Stimulated activated CD8-positive, alpha-beta memory T cell treated with anti-CD3 and anti-CD28 coated beads, Interleukin-12 subunit alpha, Interleukin-12 subunit beta, amount 100 ng/mL, for 1 hour (primary cell): ENCODE results near the gene TBX21.

Experiments
- DNase-seq: peaks from one replicate; pipeline ENCODE4 v3.0.0-alpha.2; 2020; ENCODE audit warnings: low read depth

Gene TBX21, protein sequence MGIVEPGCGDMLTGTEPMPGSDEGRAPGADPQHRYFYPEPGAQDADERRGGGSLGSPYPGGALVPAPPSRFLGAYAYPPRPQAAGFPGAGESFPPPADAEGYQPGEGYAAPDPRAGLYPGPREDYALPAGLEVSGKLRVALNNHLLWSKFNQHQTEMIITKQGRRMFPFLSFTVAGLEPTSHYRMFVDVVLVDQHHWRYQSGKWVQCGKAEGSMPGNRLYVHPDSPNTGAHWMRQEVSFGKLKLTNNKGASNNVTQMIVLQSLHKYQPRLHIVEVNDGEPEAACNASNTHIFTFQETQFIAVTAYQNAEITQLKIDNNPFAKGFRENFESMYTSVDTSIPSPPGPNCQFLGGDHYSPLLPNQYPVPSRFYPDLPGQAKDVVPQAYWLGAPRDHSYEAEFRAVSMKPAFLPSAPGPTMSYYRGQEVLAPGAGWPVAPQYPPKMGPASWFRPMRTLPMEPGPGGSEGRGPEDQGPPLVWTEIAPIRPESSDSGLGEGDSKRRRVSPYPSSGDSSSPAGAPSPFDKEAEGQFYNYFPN

DNA sequence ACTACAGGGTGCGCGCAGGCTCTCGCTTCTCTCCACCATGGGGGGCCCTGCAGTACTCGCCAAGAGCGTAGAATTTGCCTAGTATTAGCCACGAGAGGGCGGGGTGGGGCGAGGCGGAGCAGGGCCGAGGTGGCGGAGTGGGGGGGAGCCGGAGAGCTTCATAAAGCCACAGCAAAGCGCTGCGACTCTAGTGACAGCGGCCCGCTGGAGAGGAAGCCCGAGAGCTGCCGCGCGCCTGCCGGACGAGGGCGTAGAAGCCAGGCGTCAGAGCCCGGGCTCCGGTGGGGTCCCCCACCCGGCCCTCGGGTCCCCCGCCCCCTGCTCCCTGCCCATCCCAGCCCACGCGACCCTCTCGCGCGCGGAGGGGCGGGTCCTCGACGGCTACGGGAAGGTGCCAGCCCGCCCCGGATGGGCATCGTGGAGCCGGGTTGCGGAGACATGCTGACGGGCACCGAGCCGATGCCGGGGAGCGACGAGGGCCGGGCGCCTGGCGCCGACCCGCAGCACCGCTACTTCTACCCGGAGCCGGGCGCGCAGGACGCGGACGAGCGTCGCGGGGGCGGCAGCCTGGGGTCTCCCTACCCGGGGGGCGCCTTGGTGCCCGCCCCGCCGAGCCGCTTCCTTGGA is at the start of gene TBX21:
TBX21 (plus strand) TSS at position 190 of the 627 bp plus-strand sequence; CDS start at position 409, 219 bp downstream.
- peak; percentile 79 for DNase-seq

DNA sequence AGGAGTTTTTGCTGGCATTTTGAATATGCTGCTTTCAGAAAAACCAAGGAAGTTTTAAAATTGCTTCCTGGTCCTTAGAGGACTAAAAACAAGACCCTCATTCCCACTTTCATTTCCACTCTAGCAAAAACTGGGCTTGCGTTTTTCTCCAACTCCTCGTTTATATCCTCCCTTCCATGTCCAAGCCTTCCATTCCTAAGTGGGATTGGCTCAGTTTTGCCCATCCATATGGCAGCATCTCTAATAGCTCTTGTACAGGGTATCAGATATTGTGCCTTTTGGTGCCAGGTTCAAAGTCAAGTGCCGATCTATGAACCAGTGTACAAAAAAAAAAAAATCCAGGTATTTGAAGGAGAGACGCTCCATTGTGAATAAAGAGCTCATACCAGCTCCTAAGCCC is 49.0 kb upstream of the TBX21 start:
- no peak for DNase-seq

DNA sequence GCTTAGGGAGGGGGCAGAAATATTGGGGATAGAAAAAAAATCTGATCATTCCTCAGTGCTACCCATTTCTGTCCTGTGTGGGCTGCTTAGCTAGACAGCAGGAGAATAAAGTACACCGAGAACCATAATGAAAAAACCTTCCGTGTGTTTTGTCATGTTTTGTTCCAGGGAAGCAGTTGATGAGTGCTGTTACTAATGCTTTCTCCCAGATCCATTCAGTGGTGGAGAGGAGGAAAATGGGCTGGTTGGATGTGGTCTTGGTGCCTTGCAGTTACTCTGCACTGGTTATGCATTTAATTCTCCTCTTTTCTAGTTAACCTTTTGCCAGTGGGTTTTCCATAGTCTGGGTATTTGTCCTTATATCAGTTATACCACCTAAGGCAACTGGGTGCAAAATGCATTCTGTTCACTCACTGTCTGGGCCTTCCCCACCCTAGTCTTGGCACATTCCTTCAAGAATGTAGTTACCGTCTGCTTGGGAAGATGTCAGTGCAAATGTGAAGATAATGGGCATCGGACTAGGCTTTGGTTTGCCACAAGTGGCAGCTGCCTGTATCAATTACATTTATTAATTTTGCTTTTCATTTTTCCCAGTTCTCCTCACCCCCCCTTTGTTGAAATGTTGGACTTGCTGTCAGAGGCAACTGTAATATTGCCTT is 48.4 kb upstream of the TBX21 start:
- no peak for DNase-seq

DNA sequence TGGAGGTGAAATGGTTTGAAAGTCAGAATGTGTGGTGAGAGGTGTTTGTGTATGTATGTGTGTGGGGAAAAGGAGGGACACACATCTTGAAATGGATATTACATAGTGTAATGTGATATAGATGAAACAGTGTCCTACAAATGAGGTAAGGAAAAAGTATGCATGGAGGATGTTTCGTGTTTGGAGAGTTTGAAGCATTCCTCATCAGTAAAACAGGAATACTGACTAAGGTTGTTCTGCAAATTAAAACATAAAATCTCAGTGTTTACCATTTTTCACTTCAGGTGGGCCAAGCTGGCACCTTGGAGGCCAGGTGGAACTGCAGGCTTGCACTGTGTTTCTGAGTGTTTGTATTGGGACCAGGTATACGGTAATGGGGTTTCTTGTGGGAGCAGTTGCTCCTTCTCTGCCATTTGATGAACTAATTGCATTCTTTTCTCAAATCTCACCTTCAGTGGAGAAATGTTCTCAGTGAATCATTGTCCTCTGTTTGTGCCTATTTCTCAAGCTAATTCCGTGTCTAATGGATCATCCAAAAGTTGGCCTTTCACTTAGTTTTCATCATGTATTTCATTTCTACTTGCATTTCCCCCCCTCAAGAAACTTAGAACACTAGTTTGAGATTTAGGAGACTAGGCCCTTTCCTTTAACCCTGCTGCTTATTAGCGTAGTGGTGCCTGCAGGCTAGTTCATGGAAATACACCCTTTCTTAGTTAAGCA is 47.3 kb upstream of the TBX21 start:
- no peak for DNase-seq

DNA sequence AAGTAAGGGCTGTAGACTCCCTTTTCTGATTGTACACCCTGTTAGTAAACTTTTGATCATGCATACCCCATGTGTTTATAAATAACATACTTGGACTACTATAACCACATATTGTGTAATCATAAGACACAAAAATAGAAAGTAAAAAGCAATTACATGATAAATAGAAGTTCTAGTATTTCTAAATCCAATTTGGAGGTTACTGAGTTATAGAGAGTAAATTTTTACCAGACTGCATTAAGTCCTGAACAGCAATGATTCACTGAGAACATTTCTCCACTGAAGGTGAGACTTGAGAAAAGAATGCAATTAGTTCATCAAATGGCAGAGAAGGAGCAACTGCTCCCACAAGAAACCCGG is 46.8 kb upstream of the TBX21 start:
- no peak for DNase-seq

DNA sequence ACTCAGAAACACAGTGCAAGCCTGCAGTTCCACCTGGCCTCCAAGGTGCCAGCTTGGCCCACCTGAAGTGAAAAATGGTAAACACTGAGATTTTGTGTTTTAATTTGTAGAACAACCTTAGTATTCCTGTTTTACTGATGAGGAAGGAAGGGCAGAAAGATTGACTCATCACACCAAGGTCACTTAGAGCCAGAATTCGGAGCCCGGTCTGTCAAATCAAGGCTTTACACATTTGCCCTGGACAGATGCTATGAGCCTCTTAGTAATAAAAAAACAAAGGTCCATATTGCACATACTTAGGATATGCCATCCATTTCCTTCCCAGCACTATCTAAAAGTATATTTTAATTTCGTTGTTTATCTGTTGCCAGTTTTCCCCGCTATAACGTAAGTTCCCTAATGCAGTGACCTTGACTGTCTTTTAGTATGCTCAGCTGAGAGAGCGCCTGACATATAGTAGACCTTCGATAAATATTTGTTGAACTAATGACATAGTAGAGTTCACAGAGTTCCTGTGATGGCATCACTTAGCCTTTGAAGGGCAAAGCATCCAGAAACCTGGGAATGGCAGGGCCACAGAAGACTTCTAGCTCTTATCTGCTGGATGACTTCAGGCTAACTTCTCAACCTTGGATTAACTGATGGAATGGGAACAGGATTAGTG is 46.2 kb upstream of the TBX21 start:
- DNase-seq, result no peak

DNA sequence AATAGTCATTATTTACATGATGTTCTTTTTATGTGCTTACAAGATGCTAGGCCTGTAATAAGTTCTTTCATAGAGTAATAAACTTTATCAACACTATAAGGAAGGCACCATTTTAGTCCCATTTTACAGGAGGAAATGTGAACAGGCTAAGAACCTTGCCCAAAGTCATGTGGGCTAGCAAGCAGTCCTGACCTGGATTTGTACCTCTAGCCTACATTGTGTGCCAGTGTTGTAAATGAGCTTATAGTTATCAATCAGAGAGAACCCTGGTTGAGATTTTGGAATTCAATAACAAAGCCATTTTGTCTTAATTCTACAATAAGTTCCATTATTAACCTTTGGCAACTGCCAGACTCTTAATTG is 45.7 kb upstream of the TBX21 start:
- DNase-seq, result no peak

DNA sequence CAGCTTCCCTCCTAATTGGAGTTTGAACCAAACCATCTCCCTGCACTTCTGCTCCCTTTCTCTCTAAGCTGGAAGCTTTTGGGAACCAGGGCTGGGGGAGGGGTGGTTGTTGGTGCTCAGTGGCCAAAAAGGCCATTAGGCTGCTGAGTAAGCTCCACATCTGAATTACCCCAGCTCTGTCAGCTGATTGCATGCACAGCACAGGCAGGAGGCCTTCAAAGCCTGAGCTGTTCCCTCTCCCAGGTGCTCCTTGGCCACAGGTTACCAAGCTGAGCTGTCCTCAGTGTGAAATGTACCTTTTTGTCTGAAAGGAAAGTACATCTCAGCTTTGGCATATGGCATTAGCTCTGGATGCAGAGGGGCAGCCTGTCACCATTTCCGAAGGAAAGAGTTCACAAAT is 45.3 kb upstream of the TBX21 start:
- no peak for DNase-seq

DNA sequence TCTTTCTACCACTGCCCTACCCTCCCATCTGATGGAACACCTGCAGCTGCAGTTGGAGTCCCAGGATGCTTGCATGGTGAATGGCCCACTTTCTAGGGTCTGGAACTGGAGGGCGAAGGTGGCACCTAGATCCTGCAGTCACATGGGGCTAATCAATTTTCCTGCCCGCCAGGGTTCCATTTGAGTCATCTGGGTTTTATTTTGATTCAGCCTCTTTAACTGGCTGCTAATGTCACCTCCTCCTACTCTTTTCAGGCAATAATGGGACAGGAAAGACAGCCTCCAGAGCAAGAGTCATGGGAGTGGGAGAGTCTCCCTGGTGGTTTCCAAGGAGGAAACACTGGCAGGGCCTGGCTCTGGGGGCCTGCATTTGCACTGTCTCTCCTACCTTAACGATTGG is 42.9 kb upstream of the TBX21 start:
- no peak for DNase-seq

DNA sequence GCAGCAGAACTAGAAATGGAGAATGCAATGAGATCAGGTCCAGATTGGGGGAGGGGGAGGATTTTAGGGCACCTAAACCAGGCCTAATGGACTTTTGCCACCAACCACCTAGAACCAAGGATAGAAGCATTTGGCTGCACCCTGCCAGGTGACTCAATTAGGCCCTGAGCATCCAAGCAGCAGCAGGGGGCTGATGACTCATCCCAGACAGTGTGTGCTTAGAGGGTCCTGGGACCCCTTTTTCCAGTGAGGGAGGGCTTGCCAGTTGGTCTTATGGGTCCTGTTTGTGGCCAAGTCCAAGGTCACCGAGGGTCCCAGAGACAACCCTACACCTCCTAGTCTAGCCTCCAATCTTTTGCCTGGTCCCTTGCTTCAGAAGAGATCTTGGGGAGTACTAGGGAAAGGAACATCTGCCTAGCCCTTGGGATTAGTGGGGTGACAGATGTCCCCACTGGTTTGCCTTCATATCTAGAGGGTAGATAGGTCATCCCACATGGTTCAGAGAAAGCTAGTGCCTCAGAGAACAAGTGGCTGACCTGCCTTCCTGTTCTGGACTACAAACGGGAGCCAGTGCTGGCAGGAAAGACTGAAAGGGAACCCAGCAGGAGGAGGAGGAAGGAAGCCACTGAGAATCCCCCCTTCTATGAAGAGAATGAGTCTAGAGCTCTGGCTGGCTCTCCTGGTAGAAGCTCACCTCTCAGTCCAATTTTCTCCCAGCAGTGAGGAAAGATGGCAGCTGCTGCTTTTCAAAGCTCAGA is 40.7 kb upstream of the TBX21 start:
- DNase-seq, result no peak

DNA sequence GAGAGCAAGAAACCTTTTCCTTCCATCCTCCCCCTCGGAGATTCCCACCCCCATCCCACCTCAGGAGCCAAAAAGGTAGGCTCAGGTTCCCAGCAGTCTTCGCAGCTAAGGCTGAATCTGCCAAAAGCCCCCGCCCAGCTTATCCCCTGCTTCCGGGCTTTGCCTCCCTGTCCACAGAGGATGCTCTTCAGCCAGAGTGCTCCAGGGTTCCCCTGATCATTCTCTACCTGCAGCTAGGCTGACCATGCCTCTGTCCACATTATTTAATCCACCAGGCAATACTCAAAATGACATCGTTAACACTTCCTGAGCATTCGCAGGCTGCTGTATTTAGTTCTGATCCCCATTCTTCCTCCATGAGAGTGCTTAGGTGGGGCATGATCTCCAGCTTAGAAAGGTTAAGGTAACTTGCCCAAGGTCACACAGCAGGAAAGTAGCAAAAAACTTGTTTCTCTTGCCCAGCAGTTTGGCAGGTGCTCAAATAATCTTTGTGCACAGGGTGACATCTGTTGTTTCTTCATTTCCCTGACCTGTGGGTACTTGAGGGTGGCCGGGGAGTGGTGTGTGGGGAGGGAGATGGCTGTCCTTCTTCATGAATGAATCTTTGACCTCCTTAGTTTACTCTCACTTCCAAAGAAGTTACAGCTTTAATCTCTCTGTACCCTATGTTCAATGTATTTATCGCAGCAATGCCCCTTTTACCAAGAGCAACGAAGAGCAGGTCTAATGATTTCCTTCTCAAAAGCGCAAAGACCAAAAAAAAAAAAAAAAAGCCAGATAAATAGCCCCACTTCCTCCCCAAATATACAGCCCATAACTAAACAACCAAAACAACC is 39.9 kb upstream of the TBX21 start:
- no peak for DNase-seq

DNA sequence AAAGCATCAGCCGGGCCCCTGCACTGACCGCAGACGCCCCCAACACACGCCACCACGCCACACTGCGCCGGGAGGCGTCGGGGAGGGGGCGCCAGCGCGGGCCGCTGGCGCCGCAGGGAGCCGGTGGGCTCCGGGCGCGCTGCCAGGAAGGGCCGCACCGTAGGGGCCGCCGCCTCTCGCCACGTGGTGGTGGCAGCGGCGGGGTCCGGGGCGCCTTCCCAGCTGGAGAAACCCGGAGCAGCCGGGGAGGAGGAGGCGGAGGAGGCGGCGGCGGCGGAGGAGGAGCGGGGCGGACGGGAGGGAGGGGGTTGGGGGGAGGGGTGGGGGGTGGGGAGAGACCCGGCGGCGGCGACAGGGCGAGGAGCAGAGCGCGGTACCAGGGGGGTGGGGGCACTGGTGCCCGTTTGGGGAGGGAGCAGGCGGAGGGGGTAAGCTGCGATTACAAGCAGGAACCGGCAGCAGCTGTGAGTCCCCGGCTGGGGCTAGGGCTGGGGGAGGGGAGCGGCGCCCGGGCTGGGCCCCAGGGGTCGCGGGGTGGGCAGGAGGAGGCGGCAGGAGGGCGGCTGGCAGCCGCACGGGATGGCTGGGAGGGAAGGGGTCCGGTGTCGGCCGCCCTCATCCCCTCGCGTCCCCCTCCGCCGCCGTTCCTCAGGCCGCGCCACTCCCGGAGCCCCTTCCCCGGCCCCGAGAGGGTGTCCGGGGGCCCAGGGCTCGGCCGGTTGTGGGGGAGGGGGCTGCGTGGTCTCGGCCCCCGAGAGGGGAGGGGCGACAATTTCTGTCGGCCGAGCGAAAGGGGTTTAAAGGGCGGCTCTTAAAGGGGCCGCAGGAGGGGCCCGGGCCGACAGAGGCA is 39.1 kb upstream of the TBX21 start, which contains the start of gene TBKBP1:
TBKBP1 (plus strand) TSS at position 431 of the 850 bp plus-strand sequence. CDS start 1,952 bp downstream, outside the sequence.
- no peak for DNase-seq

DNA sequence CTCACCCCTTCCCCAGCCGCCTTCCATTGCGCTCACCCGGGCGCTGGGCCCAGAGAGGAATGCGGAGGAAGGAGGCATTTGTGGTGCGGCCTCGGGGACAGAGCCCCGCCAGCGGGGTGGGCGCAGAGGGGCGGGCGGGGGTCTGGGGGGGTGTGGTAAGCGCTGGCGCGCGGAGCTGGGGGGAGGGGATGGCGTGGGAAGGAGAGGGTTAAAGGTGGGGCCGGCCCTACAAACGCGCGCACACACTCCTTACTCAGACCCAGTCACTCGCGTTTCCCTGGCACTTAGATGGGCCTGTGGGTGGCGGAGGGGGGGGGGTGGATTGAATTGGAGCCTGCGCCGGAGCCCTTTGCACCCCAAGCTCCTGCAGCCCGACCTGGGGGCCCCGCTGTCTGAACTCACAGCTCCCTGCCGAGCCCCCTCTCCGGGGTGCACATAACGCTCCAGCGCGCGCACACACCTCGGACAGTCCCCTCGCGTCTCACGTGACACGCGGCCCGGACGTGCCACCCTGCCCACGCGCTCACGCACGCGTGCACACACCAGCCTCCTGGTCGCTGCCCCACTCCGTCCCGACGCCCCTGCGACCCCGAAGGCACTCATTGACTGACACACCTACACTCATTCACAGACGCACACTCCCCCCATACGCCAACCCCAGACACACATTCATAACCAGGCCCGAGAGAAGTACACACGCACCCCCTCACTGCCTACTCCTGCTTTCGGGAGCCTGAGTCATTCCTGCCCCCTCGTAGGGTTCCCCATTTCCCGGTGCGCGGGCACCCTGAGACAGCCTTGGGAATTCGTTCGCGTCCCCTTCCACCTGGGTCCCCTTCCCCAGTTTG is 38.2 kb upstream of the TBX21 start:
- no peak for DNase-seq

DNA sequence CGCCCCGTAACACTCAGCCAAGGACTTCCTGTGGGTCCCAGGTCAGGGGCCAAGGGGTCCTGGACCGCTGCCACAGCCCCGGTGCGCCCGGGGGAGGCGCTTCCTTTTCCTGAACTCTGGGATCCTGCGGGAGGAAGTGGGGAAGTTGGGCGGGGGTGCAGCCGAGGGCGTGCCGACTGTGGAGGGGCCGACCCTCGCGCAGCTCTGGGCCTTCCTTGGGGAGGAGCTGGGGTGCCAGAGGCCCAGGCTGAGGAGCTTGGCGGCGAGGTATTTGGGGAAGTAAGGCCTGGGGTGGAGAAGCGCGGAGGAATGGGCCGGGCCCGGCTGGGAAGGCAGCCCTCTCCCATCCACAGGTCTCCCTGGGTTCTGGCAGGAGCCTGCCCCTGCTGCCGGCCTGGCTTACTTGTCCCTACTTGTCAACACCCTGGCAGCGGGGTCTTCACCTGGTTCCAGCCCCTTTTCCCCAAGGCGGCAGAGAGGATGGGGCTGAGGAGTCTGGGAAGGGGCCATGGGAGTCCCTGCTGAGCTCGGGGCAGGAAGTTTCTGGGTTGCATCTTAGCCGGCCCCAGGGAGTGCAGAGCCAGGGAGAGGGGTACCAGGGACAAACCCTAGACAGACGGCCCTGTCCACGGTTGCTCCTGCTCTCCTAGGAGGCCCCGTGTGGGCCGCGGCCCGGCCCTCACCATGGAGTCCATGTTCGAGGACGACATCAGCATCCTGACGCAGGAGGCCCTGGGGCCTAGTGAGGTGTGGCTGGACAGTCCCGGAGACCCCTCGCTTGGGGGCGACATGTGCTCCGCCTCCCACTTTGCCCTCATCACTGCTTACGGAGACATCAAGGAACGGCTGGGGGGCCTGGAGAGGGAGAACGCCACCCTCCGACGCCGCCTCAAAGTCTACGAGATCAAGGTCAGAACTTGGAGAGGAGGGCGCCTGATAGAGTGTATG is 37.3 kb upstream of the TBX21 start:
- DNase-seq, result no peak

DNA sequence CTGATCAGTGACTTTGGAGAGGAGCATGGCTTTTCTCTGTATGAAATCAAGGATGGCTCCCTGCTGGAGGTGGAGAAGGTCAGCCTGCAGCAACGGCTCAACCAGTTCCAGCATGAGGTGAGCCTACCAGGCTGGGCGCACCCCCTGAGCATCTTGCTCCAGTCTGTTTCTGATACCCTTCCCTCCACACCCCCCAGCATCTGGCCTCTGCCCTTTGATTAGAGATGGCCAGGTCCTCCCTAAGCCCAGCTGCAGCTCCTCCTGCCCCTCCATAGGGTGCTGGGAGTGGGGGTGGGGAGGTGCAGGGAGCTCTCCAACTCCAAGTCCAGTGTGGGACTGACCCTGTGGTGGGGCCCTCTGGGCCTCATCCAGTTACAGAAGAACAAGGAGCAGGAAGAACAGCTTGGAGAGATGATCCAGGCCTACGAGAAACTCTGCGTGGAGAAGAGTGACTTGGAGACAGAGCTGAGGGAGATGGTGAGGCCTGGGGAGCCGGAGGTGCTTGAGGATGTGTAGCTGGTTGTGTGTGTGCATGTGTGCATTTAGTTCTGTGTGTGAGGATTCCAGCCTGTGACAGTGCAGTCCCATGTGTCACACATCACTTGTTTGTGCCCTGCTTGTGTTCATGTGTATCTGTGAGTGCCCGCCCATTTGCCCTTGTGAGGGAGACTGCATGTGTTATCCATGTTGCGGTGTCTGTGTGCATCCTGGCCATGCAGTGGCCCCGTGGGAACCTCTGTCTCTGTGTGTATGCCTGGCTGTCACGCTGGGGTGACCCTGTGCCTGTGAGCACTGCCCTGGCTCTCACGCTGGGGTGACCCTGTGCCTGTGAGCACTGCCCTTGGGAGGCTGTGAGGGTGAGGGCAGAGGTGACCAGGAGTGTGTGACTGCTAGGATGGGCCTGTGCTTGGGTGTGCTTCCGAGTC is 36.1 kb upstream of the TBX21 start:
- no peak for DNase-seq
